ENCODE measurements around the gene FFAR3.
"Not testable (repeated sequence)": the region's sequence is repeated elsewhere in the genome, so short reads cannot be mapped to it uniquely, and the experiment has no call there.

Gene FFAR3

GRCh38 chr19:35378356-35378755, 20.1 kb downstream of the FFAR3 start:
- DNase-seq: no peak

GRCh38 chr19:35379545-35379944, 21.3 kb downstream of the FFAR3 start:
- not testable (repeated sequence) for DNase-seq

- DNase-seq: no peak
Observed at GRCh38 chr19:35379992-35380391, 21.7 kb downstream of the FFAR3 start.

- no peak for DNase-seq
Observed at GRCh38 chr19:35380450-35381124, 22.3 kb downstream of the FFAR3 start.

- DNase-seq: no peak
Observed at GRCh38 chr19:35381318-35381717, 23.1 kb downstream of the FFAR3 start.

GRCh38 chr19:35381926-35382325, 23.7 kb downstream of the FFAR3 start:
- no peak for DNase-seq

- no peak for DNase-seq
Observed at GRCh38 chr19:35383536-35383935, 25.3 kb downstream of the FFAR3 start.

- no peak for DNase-seq
Observed at GRCh38 chr19:35388277-35389054, 30.2 kb downstream of the FFAR3 start.

- DNase-seq: no peak
Observed at GRCh38 chr19:35389192-35389861, 31.1 kb downstream of the FFAR3 start.

GRCh38 chr19:35392742-35393715, 34.8 kb downstream of the FFAR3 start:
- no peak for DNase-seq

GRCh38 chr19:35395382-35396199, 37.3 kb downstream of the FFAR3 start:
- DNase-seq: no peak

- no peak for DNase-seq
Observed at GRCh38 chr19:35396240-35396885, 38.1 kb downstream of the FFAR3 start.

GRCh38 chr19:35397064-35397463, 38.8 kb downstream of the FFAR3 start:
- DNase-seq: no peak

- no peak for DNase-seq
Observed at GRCh38 chr19:35398570-35398969, 40.3 kb downstream of the FFAR3 start.

- no peak for DNase-seq
Observed at GRCh38 chr19:35399231-35399630, 41.0 kb downstream of the FFAR3 start.

GRCh38 chr19:35399948-35400772, 41.9 kb downstream of the FFAR3 start:
- no peak for DNase-seq

GRCh38 chr19:35400773-35401100, 42.5 kb downstream of the FFAR3 start:
- DNase-seq: no peak

- DNase-seq: not testable (repeated sequence)
Observed at GRCh38 chr19:35401416-35401815, 43.2 kb downstream of the FFAR3 start.

- no peak for DNase-seq
Observed at GRCh38 chr19:35403116-35403760, 45.0 kb downstream of the FFAR3 start.
